ENCODE results near the gene ATP8B3.

ATP8B3 gene

DNA sequence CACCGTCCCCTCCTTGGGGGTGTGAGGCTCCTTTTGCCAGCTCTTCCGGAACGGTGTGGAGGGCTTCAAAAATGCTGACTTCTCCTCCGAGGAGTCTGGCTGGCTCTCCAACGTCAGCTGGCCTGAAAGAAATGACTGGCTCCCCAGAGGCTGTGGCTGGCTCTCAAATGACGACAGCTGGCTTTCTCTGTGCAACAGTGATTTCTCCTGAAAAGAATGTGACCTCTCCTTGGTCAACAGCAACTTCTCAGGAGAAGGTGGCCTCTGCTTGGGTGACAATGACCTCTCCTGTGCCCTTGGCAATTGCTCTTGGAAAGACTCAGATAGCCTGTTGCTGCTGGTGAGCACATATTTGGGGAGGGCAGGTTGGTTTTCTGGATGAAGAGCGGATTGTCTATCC, 29.6 kb downstream of the ATP8B3 start:
- H2AFZ ChIP-seq (ENCODE audit: low read depth, low read length): no peak overlapping the region
- H3K4me2 ChIP-seq (ENCODE audit: insufficient read depth, low read length): no peak overlapping the region
- TF ChIP-seq, protein P1, sequence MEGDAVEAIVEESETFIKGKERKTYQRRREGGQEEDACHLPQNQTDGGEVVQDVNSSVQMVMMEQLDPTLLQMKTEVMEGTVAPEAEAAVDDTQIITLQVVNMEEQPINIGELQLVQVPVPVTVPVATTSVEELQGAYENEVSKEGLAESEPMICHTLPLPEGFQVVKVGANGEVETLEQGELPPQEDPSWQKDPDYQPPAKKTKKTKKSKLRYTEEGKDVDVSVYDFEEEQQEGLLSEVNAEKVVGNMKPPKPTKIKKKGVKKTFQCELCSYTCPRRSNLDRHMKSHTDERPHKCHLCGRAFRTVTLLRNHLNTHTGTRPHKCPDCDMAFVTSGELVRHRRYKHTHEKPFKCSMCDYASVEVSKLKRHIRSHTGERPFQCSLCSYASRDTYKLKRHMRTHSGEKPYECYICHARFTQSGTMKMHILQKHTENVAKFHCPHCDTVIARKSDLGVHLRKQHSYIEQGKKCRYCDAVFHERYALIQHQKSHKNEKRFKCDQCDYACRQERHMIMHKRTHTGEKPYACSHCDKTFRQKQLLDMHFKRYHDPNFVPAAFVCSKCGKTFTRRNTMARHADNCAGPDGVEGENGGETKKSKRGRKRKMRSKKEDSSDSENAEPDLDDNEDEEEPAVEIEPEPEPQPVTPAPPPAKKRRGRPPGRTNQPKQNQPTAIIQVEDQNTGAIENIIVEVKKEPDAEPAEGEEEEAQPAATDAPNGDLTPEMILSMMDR (IDR thresholded peaks at IDR 0.05; ENCODE audit: borderline replicate concordance, extremely low read depth, low read length, poor library complexity, severe bottlenecking): no peak
- TF ChIP-seq EZH2 (IDR thresholded peaks at IDR 0.05; ENCODE audit: borderline replicate concordance, low read depth, low read length, severe bottlenecking): no peak
- no peaks in the 10 kb centered on the region for H4K20me1 ChIP-seq (ENCODE audit: insufficient read depth, low read length)
- no peak overlapping the region for H3K9ac ChIP-seq (ENCODE audit: low read depth, low read length)
- H3K79me2 ChIP-seq (ENCODE audit: insufficient read depth, low read length): no peaks in the 10 kb centered on the region
- H3K9me3 ChIP-seq (ENCODE audit: insufficient read depth, low read length, severe bottlenecking): no peaks in the 10 kb centered on the region
- no peak overlapping the region for H3K4me3 ChIP-seq (ENCODE audit: low read depth in 1 of 2, low read length in 2 of 2)
- no peak for DNase-seq
- no peak overlapping the region for H3K27ac ChIP-seq (ENCODE audit: low read length)
- no peaks in the 10 kb centered on the region for H3K27me3 ChIP-seq (ENCODE audit: insufficient read depth, low read length, poor library complexity)
- H3K4me1 ChIP-seq (ENCODE audit: insufficient read depth, low read length): no peaks in the 10 kb centered on the region
- no peak for ATAC-seq (ENCODE audit: insufficient read depth, low read depth)
- no peaks in the 10 kb centered on the region for H3K36me3 ChIP-seq (ENCODE audit: insufficient read depth, low read length)

DNA sequence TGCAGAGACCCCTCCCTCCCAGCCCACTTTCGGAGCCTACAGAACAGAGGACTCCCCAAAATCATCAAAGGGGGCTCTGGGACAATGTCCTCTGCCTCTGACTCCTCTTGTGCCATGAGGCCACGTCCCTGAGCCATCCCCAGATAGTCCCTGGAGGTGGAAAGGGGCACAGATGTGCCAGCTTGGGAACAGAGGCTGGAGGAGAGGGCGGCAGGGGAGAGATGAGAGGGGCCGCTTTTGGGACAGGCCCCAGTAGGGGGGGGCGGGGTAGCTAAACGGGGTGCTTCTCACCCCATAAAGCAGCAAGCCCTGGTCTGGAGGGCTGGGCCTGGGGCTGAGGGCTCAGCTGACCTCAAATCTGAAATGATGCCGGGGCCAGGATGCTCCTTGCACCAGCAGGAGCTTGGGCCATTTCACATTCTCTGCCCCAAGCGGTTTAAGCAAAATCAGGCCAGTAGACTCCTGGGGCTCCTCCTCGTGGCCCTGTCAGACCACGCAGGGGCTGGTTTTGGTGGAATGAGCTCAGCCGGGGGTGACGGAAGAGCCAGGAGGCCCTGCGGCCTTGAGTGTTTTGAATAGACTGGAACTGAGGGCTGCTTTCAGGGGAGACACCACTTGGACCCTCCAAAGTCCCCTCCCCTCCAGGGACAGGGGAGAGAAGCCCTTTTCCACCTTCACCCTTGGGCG, 31.7 kb downstream of the ATP8B3 start:
- H2AFZ ChIP-seq (ENCODE audit: low read depth, low read length): no peak overlapping the region
- DNase-seq (no peak), ATAC-seq (ENCODE audit: insufficient read depth, low read depth) (no peak)
- H3K79me2 ChIP-seq (ENCODE audit: insufficient read depth, low read length): no peaks in the 10 kb centered on the region
- no peak overlapping the region for H3K4me2 ChIP-seq (ENCODE audit: insufficient read depth, low read length)
- no peaks in the 10 kb centered on the region for H3K36me3 ChIP-seq (ENCODE audit: insufficient read depth, low read length)
- H3K9me3 ChIP-seq (ENCODE audit: insufficient read depth, low read length, severe bottlenecking): no peaks in the 10 kb centered on the region
- no peaks in the 10 kb centered on the region for H3K27me3 ChIP-seq (ENCODE audit: insufficient read depth, low read length, poor library complexity)
- TF ChIP-seq, protein P1 (IDR thresholded peaks at IDR 0.05; ENCODE audit: borderline replicate concordance, extremely low read depth, low read length, poor library complexity, severe bottlenecking): no peak
- TF ChIP-seq EZH2 (IDR thresholded peaks at IDR 0.05; ENCODE audit: borderline replicate concordance, low read depth, low read length, severe bottlenecking): no peak
- H4K20me1 ChIP-seq (ENCODE audit: insufficient read depth, low read length): no peaks in the 10 kb centered on the region
- H3K4me3 ChIP-seq (ENCODE audit: low read depth in 1 of 2, low read length in 2 of 2): no peak overlapping the region
- H3K27ac ChIP-seq (ENCODE audit: low read length): no peak overlapping the region
- no peaks in the 10 kb centered on the region for H3K4me1 ChIP-seq (ENCODE audit: insufficient read depth, low read length)
- no peak overlapping the region for H3K9ac ChIP-seq (ENCODE audit: low read depth, low read length)

DNA sequence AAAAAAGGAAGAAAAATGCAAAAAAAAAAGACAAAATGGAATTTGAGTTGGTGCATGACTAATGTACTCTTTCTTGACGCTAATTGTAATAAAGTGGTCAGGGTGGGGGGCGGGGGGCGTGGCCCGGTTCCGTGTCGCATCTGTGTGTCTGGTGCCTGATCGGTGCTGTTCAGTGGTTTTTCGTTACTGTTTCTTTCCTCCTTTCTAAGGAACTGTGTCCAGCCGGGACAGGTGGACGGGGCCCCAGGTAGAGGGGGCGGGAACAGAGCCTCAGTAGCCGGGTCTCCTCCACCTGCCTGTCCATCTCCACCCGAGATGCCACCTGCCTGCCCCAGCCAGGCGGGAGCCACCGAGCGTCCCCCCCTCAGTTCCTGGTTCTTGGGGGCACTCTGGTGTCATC, 32.5 kb downstream of the ATP8B3 start:
- H2AFZ ChIP-seq (ENCODE audit: low read depth, low read length): no peak overlapping the region
- H3K27ac ChIP-seq (ENCODE audit: low read length): no peak overlapping the region
- no peaks in the 10 kb centered on the region for H4K20me1 ChIP-seq (ENCODE audit: insufficient read depth, low read length)
- ATAC-seq (ENCODE audit: insufficient read depth, low read depth): no peak
- H3K36me3 ChIP-seq (ENCODE audit: insufficient read depth, low read length): no peaks in the 10 kb centered on the region
- H3K4me3 ChIP-seq (ENCODE audit: low read depth in 1 of 2, low read length in 2 of 2): no peak overlapping the region
- no peaks in the 10 kb centered on the region for H3K27me3 ChIP-seq (ENCODE audit: insufficient read depth, low read length, poor library complexity)
- no peaks in the 10 kb centered on the region for H3K9me3 ChIP-seq (ENCODE audit: insufficient read depth, low read length, severe bottlenecking)
- TF ChIP-seq EZH2 (IDR thresholded peaks at IDR 0.05; ENCODE audit: borderline replicate concordance, low read depth, low read length, severe bottlenecking): no peak
- no peaks in the 10 kb centered on the region for H3K79me2 ChIP-seq (ENCODE audit: insufficient read depth, low read length)
- H3K4me1 ChIP-seq (ENCODE audit: insufficient read depth, low read length): no peaks in the 10 kb centered on the region
- no peak for DNase-seq
- no peak overlapping the region for H3K4me2 ChIP-seq (ENCODE audit: insufficient read depth, low read length)
- no peak overlapping the region for H3K9ac ChIP-seq (ENCODE audit: low read depth, low read length)

DNA sequence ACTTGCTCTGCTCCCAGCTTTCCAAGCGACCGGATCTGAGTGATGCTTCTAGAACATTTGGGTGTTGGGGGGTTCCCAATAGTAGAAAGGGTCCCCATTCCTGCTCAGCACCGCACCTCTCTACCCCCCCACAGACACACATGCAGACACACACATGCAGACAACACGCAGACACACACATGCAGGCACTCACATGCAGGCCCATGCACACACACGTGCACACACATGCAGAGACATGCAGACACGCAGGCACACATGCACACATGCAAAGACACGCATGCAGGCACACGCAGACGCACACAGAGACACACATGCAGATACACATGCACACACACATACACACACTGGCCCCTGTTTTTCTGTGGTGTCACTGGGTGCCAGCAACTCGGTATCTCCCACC, 34.9 kb downstream of the ATP8B3 start:
- H3K36me3 ChIP-seq (ENCODE audit: insufficient read depth, low read length): no peaks in the 10 kb centered on the region
- H3K4me1 ChIP-seq (ENCODE audit: insufficient read depth, low read length): no peaks in the 10 kb centered on the region
- H3K79me2 ChIP-seq (ENCODE audit: insufficient read depth, low read length): no peaks in the 10 kb centered on the region
- TF ChIP-seq, protein P1 (IDR thresholded peaks at IDR 0.05; ENCODE audit: borderline replicate concordance, extremely low read depth, low read length, poor library complexity, severe bottlenecking): no peak
- TF ChIP-seq EZH2 (IDR thresholded peaks at IDR 0.05; ENCODE audit: borderline replicate concordance, low read depth, low read length, severe bottlenecking): no peak
- H3K27ac ChIP-seq (ENCODE audit: low read length): no peak overlapping the region
- no peaks in the 10 kb centered on the region for H3K9me3 ChIP-seq (ENCODE audit: insufficient read depth, low read length, severe bottlenecking)
- no peak overlapping the region for H3K4me3 ChIP-seq (ENCODE audit: low read depth in 1 of 2, low read length in 2 of 2)
- no peaks in the 10 kb centered on the region for H3K27me3 ChIP-seq (ENCODE audit: insufficient read depth, low read length, poor library complexity)
- ATAC-seq (ENCODE audit: insufficient read depth, low read depth): no peak
- no peaks in the 10 kb centered on the region for H4K20me1 ChIP-seq (ENCODE audit: insufficient read depth, low read length)
- no peak overlapping the region for H3K9ac ChIP-seq (ENCODE audit: low read depth, low read length)
- H2AFZ ChIP-seq (ENCODE audit: low read depth, low read length): no peak overlapping the region
- DNase-seq: no peak
- no peak overlapping the region for H3K4me2 ChIP-seq (ENCODE audit: insufficient read depth, low read length)

Measured in DND-41 (cell line).